DOHH2 (cell line): ENCODE results near the gene POFUT1.

Source experiments
- H3F3A ChIP-seq: fragments of 200-600 bp; sonication (generic), shearing (Covaris generic); 2 replicates; pipeline ENCODE4 v1.6.0; 2016; ENCODE audit warnings: antibody characterized with exemption, mild to moderate bottlenecking; ENCODE audit not compliant: control insufficient read depth, insufficient read depth
- H3K27ac ChIP-seq: fragments of 200-600 bp; sonication (generic); 2 replicates; pipeline ENCODE4 v1.5.1; 2014; ENCODE audit warnings: low read depth, mild to moderate bottlenecking, low read length, moderate library complexity
- H3K27me3 ChIP-seq: fragments of 200-600 bp; sonication (generic); 2 replicates; pipeline ENCODE4 v1.6.1; 2014; ENCODE audit warnings: mild to moderate bottlenecking, low read length, mixed read lengths; ENCODE audit not compliant: control insufficient read depth
- H3K36me3 ChIP-seq: fragments of 200-600 bp; sonication (generic); 2 replicates; pipeline ENCODE4 v1.6.1; 2014; ENCODE audit warnings: mild to moderate bottlenecking, low read length, moderate library complexity, mixed read lengths; ENCODE audit not compliant: control insufficient read depth
- H3K4me1 ChIP-seq: fragments of 200-600 bp; sonication (generic); 2 replicates; pipeline ENCODE4 v1.6.1; 2014; ENCODE audit warnings: mild to moderate bottlenecking, low read length, mixed read lengths; ENCODE audit not compliant: control insufficient read depth
- H3K4me2 ChIP-seq: fragments of 200-600 bp; sonication (generic); 2 replicates; pipeline ENCODE4 v1.6.0; 2014; ENCODE audit warnings: mild to moderate bottlenecking, low read length, moderate library complexity
- H3K4me3 ChIP-seq: fragments of 200-600 bp; sonication (generic); 2 replicates; pipeline ENCODE4 v1.5.1; 2014; ENCODE audit warnings: mild to moderate bottlenecking, low read length, mixed read lengths
- H3K79me2 ChIP-seq: fragments of 200-600 bp; sonication (generic); 2 replicates; pipeline ENCODE4 v1.6.1; 2014; ENCODE audit warnings: mild to moderate bottlenecking, low read length, mixed read lengths; ENCODE audit not compliant: control insufficient read depth
- H3K9me2 ChIP-seq: fragments of 200-600 bp; sonication (generic); replicated peaks from 2 replicates; pipeline ENCODE4 v1.6.1; 2014; ENCODE audit warnings: mild to moderate bottlenecking, low read length, mixed read lengths; ENCODE audit not compliant: control insufficient read depth
- H3K9me3 ChIP-seq: fragments of 200-600 bp; sonication (generic); 2 replicates; pipeline ENCODE4 v1.6.1; 2014; ENCODE audit warnings: antibody characterized with exemption, low read length, mixed read lengths; ENCODE audit not compliant: control insufficient read depth, insufficient read depth
- H4K20me1 ChIP-seq: fragments of 200-600 bp; sonication (generic); 2 replicates; pipeline ENCODE4 v1.6.0; 2014; ENCODE audit warnings: low read depth, mild to moderate bottlenecking, antibody characterized with exemption, low read length, moderate library complexity; ENCODE audit not compliant: control insufficient read depth, insufficient read depth
- CTCF ChIP-seq: fragments of 200-600 bp; sonication (generic); IDR thresholded peaks from one replicate; pipeline ENCODE4 v1.5.1; 2014; ENCODE audit warnings: antibody characterized with exemption, mild to moderate bottlenecking, low read depth, low read length; ENCODE audit not compliant: poor library complexity, severe bottlenecking
- EZH2phosphoT487 ChIP-seq: fragments of 200-600 bp; sonication (generic); IDR thresholded peaks from 2 replicates; pipeline ENCODE4 v1.6.1; 2017; ENCODE audit warnings: borderline replicate concordance, mild to moderate bottlenecking, antibody characterized with exemption, low read length, moderate library complexity, mixed read lengths

Gene POFUT1

GRCh38 chr20:32236819-32237218 lies 29.1 kb downstream of the POFUT1 start:
- Histone ChIP-seq H3K27ac (no peak overlapping the region), H3K79me2 (no peaks in the 10 kb centered on the region), H3K36me3 (peaks cover 56% of the 10 kb centered on the region)

GRCh38 chr20:32237419-32237818 lies 29.7 kb downstream of the POFUT1 start:
- no peak for TF ChIP-seq CTCF
- TF ChIP-seq EZH2phosphoT487: no peak
- H3K79me2 ChIP-seq: no peaks in the 10 kb centered on the region
- no peaks in the 10 kb centered on the region for H3K27me3 ChIP-seq
- no peaks in the 10 kb centered on the region for H3K9me3 ChIP-seq
- no peaks in the 10 kb centered on the region for H3K9me2 ChIP-seq
- no peak overlapping the region for H3K4me3 ChIP-seq
- no peak overlapping the region for H3K27ac ChIP-seq
- H3K36me3 ChIP-seq: peaks cover 50% of the 10 kb centered on the region
- peaks cover 33% of the 10 kb centered on the region for H3K4me1 ChIP-seq
- H3F3A ChIP-seq: peaks cover 10% of the 10 kb centered on the region
- no peaks in the 10 kb centered on the region for H4K20me1 ChIP-seq
- no peak overlapping the region for H3K4me2 ChIP-seq

More at GRCh38 chr20:32236819-32237218, 29.1 kb downstream of the POFUT1 start:
- Histone ChIP-seq H3K4me3 (no peak overlapping the region), H3K27me3 (no peaks in the 10 kb centered on the region), H4K20me1 (no peaks in the 10 kb centered on the region), H3F3A (peaks cover 10% of the 10 kb centered on the region), H3K9me2 (no peaks in the 10 kb centered on the region), H3K4me2 (no peak overlapping the region), H3K4me1 (peaks cover 39% of the 10 kb centered on the region), H3K9me3 (no peaks in the 10 kb centered on the region)
- TF ChIP-seq EZH2phosphoT487 (no peak), CTCF (no peak)

GRCh38 chr20:32238483-32239425 lies 31.1 kb downstream of the POFUT1 start:
- no peaks in the 10 kb centered on the region for H4K20me1 ChIP-seq
- H3K4me1 ChIP-seq: peaks cover 40% of the 10 kb centered on the region
- H3F3A ChIP-seq: peaks cover 10% of the 10 kb centered on the region
- no peaks in the 10 kb centered on the region for H3K79me2 ChIP-seq
- peaks cover 37% of the 10 kb centered on the region for H3K36me3 ChIP-seq
- H3K9me2 ChIP-seq: no peaks in the 10 kb centered on the region
- TF ChIP-seq EZH2phosphoT487 (no peak), CTCF (no peak)
- H3K9me3 ChIP-seq: no peaks in the 10 kb centered on the region
- H3K4me3 ChIP-seq: no peak overlapping the region
- peak overlapping the region; percentile 52; the same call in 1 of the 2 replicates for H3K4me2 ChIP-seq
- H3K27me3 ChIP-seq: no peaks in the 10 kb centered on the region
- H3K27ac ChIP-seq: no peak overlapping the region
